Ascending aorta (tissue), 2 donors: ENCODE data around the gene MSANTD3. TPM values are rescaled to one million over a fixed set of nuclear protein-coding genes. Genes with fewer than 3 reads are reported as not detected.
"Not testable (repeated sequence)": the region's sequence is repeated elsewhere in the genome, so short reads cannot be mapped to it uniquely, and the experiment has no call there.

Experiments
- DNase-seq, 2 donors: peaks; one replicate each; pipeline ENCODE4 v3.0.0-alpha.2; 2019; ENCODE audit warnings: low spot score in 2 of 2
- H3K27ac ChIP-seq, 2 donors: fragments of 200-600 bp; sonication (generic); one replicate each; pipeline ENCODE4 v1.5.1; 2016 to 2017; ENCODE audit warnings: mild to moderate bottlenecking in 1 of 2
- H3K27me3 ChIP-seq: fragments of 200-600 bp; sonication (generic); one replicate; pipeline ENCODE4 v1.5.1; 2017
- H3K36me3 ChIP-seq, 2 donors: fragments of 200-600 bp; sonication (generic); one replicate each; pipeline ENCODE4 v1.5.1; 2016
- H3K4me1 ChIP-seq, 2 donors: fragments of 200-600 bp; sonication (generic); one replicate each; pipeline ENCODE4 v1.5.1; 2016 to 2017; ENCODE audit warnings: mild to moderate bottlenecking in 1 of 2
- H3K4me3 ChIP-seq, 2 donors: fragments of 200-600 bp; sonication (generic); one replicate each; pipeline ENCODE4 v1.5.1; 2016 to 2017; ENCODE audit warnings: mild to moderate bottlenecking in 1 of 2
- H3K9me3 ChIP-seq, 2 donors: fragments of 200-600 bp; sonication (generic); one replicate each; pipeline ENCODE4 v1.5.1; 2016
- CTCF ChIP-seq, 3 experiments: fragments of 200-600 bp in 2 of 3; fragments of 450-650 bp in 1 of 3; sonication (generic) in 2 of 3; IDR thresholded peaks; one replicate each; pipeline ENCODE4 v1.5.1; 2016 to 2019; ENCODE audit warnings: antibody characterized with exemption in 3 of 3, mild to moderate bottlenecking in 1 of 3, moderate library complexity in 1 of 3
- intact Hi-C: fragments of 100-400 bp; cut with DNase I; formaldehyde crosslinking; loops from one replicate; pipeline ENCODE4 v1.15.1; 2023
- total RNA-seq: library from RNA; depleted of rRNA; stranded (reverse); fragments of >200 nt; gene quantifications from one replicate; pipeline ENCODE4 v1.1.0, GENCODE V29; 2016

The MSANTD3 gene
- total RNA-seq, 1 donor from 2014 or later, result 2.8 TPM

GRCh38 chr9:100432736-100433135 lies 5.8 kb downstream of the MSANTD3 start:
- DNase-seq, result no peak
- Histone ChIP-seq H3K4me1 (peaks cover 0 to 18% of the 10 kb centered on the region in 2 donors), H3K9me3 (no peaks in the 10 kb centered on the region), H3K4me3 (no peak overlapping the region), H3K27me3 (no peaks in the 10 kb centered on the region), H3K27ac (no peak overlapping the region), H3K36me3 (no peaks in the 10 kb centered on the region)
- no peak for TF ChIP-seq CTCF (IDR thresholded peaks at IDR 0.05)
- intact Hi-C loops, result no loop called here

GRCh38 chr9:100436571-100436970 lies 9.6 kb downstream of the MSANTD3 start:
- DNase-seq, result no peak
- H3K36me3 ChIP-seq, result no peaks in the 10 kb centered on the region
- H3K27me3 ChIP-seq, result no peaks in the 10 kb centered on the region
- no peak for TF ChIP-seq CTCF (IDR thresholded peaks at IDR 0.05)
- H3K4me3 ChIP-seq, result no peak overlapping the region
- H3K4me1 ChIP-seq, result no peaks in the 10 kb centered on the region
- no peaks in the 10 kb centered on the region for H3K9me3 ChIP-seq
- intact Hi-C loops, result loop anchor here (5.0 kb wide), 2 partner anchors 161 to 619 kb away; no protein-coding TSS in a partner anchor
- no peak overlapping the region for H3K27ac ChIP-seq

- DNase-seq, result peak in 1 of 2 donors; percentile 90
- H3K27me3 ChIP-seq, result no peaks in the 10 kb centered on the region
- H3K9me3 ChIP-seq, result no peaks in the 10 kb centered on the region
- H3K27ac ChIP-seq, result no peak overlapping the region
- TF ChIP-seq CTCF (IDR thresholded peaks at IDR 0.05), result peak; percentile 42 to 94 (median 90)
- no peak overlapping the region for H3K4me3 ChIP-seq
- peaks cover 0 to 3% of the 10 kb centered on the region in 2 donors for H3K4me1 ChIP-seq
- intact Hi-C loops, result loop anchor here (5.0 kb wide), 2 partner anchors 159 to 621 kb away; no protein-coding TSS in a partner anchor
- no peaks in the 10 kb centered on the region for H3K36me3 ChIP-seq
Measured at GRCh38 chr9:100437860-100438805, 11.2 kb downstream of the MSANTD3 start.

- Histone ChIP-seq H3K4me1 (peaks cover 0 to 3% of the 10 kb centered on the region in 2 donors), H3K27me3 (no peaks in the 10 kb centered on the region), H3K9me3 (no peaks in the 10 kb centered on the region), H3K36me3 (no peaks in the 10 kb centered on the region), H3K27ac (no peak overlapping the region), H3K4me3 (no peak overlapping the region)
- no peak for DNase-seq
- TF ChIP-seq CTCF (IDR thresholded peaks at IDR 0.05), result no peak
- intact Hi-C loops, result no loop called here
Measured at GRCh38 chr9:100440071-100440470, 13.1 kb downstream of the MSANTD3 start.

- H3K36me3 ChIP-seq, H3K9me3 ChIP-seq, H3K27me3 ChIP-seq, DNase-seq, intact Hi-C loops, H3K27ac ChIP-seq, H3K4me1 ChIP-seq, H3K4me3 ChIP-seq: not testable (repeated sequence)
Measured at GRCh38 chr9:100440487-100440886, 13.5 kb downstream of the MSANTD3 start.

GRCh38 chr9:100441911-100442361 lies 15.0 kb downstream of the MSANTD3 start:
- H3K9me3 ChIP-seq, result no peaks in the 10 kb centered on the region
- DNase-seq, result no peak
- intact Hi-C loops, result no loop called here
- no peak overlapping the region for H3K27ac ChIP-seq
- no peak for TF ChIP-seq CTCF (IDR thresholded peaks at IDR 0.05)
- H3K36me3 ChIP-seq, result no peaks in the 10 kb centered on the region
- no peaks in the 10 kb centered on the region for H3K27me3 ChIP-seq
- peaks cover 0 to 3% of the 10 kb centered on the region in 2 donors for H3K4me1 ChIP-seq
- H3K4me3 ChIP-seq, result peak overlapping the region in 1 of 2 donors; percentile 40
